Neural crest cell (in vitro differentiated cells): ENCODE results near the gene HPS6. TPM values are rescaled to one million over a fixed set of nuclear protein-coding genes. Genes with fewer than 3 reads are reported as not detected.

Source experiments
- DNase-seq: peaks from one replicate; pipeline ENCODE4 v3.0.0; 2021; ENCODE audit warnings: low read depth, mixed read lengths, low spot score
- H3K27ac Mint-ChIP-seq: one replicate; pipeline ENCODE4 v1.8.0; 2021; ENCODE audit warnings: mild to moderate bottlenecking, mixed read lengths; ENCODE audit not compliant: unreplicated experiment
- H3K27me3 Mint-ChIP-seq: 2 replicates; pipeline ENCODE4 v1.8.0; 2021; ENCODE audit warnings: low read depth, mild to moderate bottlenecking, mixed read lengths
- H3K36me3 Mint-ChIP-seq: 2 replicates; pipeline ENCODE4 v1.8.0; 2021; ENCODE audit warnings: low read depth, mild to moderate bottlenecking, mixed read lengths
- H3K4me1 Mint-ChIP-seq: 2 replicates; pipeline ENCODE4 v1.8.0; 2021; ENCODE audit warnings: mixed read lengths
- H3K4me3 Mint-ChIP-seq: one replicate; pipeline ENCODE4 v1.8.0; 2021; ENCODE audit warnings: mild to moderate bottlenecking, mixed read lengths
- H3K9me3 Mint-ChIP-seq: 2 replicates; pipeline ENCODE4 v1.8.0; 2021; ENCODE audit warnings: mixed read lengths
- total RNA-seq: library from RNA; stranded (reverse); gene quantifications from 2 replicates; pipeline ENCODE4 v1.2.1, GENCODE V29; 2021
- TF ChIP-seq, protein P1 (sequence below): fragments of 200-600 bp; sonication (generic); conservative IDR thresholded peaks from 2 replicates; pipeline ENCODE4 v1.5.0; 2021; ENCODE audit warnings: antibody characterized with exemption, mild to moderate bottlenecking

HPS6 gene
- total RNA-seq, 1 donor from 2014 or later = 18.9 TPM

- Mint-ChIP-seq H3K4me3 (no peak overlapping the region), H3K36me3 (no peaks in the 10 kb centered on the region), H3K27ac (no peak overlapping the region), H3K9me3 (no peaks in the 10 kb centered on the region), H3K4me1 (peaks cover 3% of the 10 kb centered on the region), H3K27me3 (no peaks in the 10 kb centered on the region)
- DNase-seq = peak; percentile 85
- TF ChIP-seq, protein P1, sequence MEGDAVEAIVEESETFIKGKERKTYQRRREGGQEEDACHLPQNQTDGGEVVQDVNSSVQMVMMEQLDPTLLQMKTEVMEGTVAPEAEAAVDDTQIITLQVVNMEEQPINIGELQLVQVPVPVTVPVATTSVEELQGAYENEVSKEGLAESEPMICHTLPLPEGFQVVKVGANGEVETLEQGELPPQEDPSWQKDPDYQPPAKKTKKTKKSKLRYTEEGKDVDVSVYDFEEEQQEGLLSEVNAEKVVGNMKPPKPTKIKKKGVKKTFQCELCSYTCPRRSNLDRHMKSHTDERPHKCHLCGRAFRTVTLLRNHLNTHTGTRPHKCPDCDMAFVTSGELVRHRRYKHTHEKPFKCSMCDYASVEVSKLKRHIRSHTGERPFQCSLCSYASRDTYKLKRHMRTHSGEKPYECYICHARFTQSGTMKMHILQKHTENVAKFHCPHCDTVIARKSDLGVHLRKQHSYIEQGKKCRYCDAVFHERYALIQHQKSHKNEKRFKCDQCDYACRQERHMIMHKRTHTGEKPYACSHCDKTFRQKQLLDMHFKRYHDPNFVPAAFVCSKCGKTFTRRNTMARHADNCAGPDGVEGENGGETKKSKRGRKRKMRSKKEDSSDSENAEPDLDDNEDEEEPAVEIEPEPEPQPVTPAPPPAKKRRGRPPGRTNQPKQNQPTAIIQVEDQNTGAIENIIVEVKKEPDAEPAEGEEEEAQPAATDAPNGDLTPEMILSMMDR = peak; percentile 93
These were observed 7.8 kb downstream of the HPS6 start for GRCh38 chr10:102072673-102073527.

DNA sequence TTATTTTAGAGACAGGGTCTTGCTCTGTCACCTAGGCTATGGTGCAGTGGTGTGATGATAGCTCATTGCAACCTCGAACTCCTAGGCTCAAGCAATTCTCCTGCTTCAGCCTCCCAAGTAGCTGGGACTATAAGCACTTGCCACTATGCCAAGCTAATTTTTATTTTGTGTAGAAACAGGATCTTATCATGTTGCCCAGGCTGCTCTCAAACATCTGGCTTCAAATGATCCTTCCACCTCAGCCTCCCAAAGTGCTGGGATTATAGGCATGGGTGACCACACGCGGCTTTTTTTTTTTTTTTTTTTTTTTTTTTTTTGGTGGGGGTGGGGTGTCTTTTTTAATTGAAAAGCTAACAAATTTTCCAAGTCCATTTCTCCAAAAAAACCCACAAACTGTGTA, 18.4 kb downstream of the HPS6 start:
- Mint-ChIP-seq H3K27ac (no peak overlapping the region), H3K9me3 (no peaks in the 10 kb centered on the region), H3K4me1 (no peaks in the 10 kb centered on the region), H3K36me3 (no peaks in the 10 kb centered on the region), H3K27me3 (no peaks in the 10 kb centered on the region), H3K4me3 (no peak overlapping the region)
- TF ChIP-seq, protein P1 = no peak
- DNase-seq = no peak

DNA sequence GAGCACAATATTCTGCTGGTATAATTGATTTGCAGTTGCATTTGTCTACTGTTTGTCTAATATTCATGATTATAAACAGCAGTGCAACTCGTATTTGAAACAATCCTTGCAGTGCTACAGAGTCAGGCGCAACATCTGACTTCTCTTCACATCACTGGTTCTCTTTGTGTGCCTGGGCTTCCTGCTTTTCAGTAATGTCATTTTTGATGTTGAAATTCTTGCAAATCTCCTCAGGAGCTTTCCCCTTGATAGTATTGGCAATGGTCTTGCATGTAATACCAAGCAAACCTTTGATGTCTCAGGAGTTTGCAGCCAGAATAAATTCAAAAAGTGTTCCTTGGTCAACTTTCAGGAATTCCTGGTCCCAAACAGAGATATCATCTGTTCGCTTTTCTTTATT, 20.2 kb downstream of the HPS6 start:
- no peaks in the 10 kb centered on the region for H3K9me3 Mint-ChIP-seq
- H3K36me3 Mint-ChIP-seq = peaks cover 2% of the 10 kb centered on the region
- H3K4me3 Mint-ChIP-seq = no peak overlapping the region

DNA sequence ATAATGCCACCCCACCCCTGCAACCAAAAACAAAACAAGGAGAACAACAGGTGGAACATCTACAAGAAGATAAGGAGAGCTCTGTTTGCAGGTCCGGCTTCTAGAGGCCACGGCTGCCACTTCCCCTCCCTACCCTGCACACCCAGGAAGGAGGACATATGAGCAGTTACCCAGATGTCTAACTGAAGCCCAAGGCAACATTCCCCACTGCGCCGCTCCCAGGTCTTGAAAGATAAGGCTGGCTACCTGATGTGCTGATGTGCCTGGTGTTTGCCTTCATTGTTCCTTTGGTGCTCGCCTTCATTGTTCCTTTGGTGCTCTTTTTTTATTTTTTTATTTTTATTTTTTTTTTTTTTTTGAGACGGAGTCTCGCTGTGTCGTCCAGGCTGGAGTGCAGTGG, 21.0 kb downstream of the HPS6 start:
- TF ChIP-seq, protein P1 = no peak
- H3K36me3 Mint-ChIP-seq = peaks cover 5% of the 10 kb centered on the region
- no peak overlapping the region for H3K4me3 Mint-ChIP-seq
- H3K27me3 Mint-ChIP-seq = no peaks in the 10 kb centered on the region
- no peak for DNase-seq
- H3K9me3 Mint-ChIP-seq = no peaks in the 10 kb centered on the region
- H3K27ac Mint-ChIP-seq = no peak overlapping the region
- H3K4me1 Mint-ChIP-seq = peaks cover 7% of the 10 kb centered on the region

More for the DNA sequence above, 20.2 kb downstream of the HPS6 start:
- no peak for DNase-seq
- no peaks in the 10 kb centered on the region for H3K4me1 Mint-ChIP-seq
- TF ChIP-seq, protein P1 = no peak
- no peak overlapping the region for H3K27ac Mint-ChIP-seq
- H3K27me3 Mint-ChIP-seq = no peaks in the 10 kb centered on the region

DNA sequence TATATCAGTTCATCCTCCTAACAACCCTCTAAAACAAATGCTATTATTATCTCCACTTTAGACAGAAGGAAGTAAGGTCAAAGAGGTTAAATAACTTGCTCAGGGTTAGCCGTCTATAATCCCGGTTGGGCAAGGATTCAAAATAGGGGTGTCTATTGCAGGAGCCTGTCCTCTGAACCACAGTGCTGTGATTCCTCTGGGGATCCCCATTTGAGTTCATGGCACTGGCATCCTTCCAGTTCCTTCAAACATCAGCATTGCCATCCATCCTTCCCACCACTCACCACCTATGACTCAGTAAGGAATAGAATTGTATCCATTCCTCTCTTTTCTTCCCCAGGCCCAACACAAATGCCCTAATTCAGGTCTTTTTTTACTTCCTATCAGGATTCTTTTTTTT, 25.6 kb downstream of the HPS6 start:
- H3K27me3 Mint-ChIP-seq = no peaks in the 10 kb centered on the region
- no peak overlapping the region for H3K4me3 Mint-ChIP-seq
- H3K9me3 Mint-ChIP-seq = no peaks in the 10 kb centered on the region
- no peak for DNase-seq
- H3K4me1 Mint-ChIP-seq = peaks cover 7% of the 10 kb centered on the region
- TF ChIP-seq, protein P1 = no peak
- H3K27ac Mint-ChIP-seq = no peak overlapping the region
- H3K36me3 Mint-ChIP-seq = peaks cover 10% of the 10 kb centered on the region
